ENCODE results near the gene DNASE1L1.

The DNASE1L1 gene

DNA sequence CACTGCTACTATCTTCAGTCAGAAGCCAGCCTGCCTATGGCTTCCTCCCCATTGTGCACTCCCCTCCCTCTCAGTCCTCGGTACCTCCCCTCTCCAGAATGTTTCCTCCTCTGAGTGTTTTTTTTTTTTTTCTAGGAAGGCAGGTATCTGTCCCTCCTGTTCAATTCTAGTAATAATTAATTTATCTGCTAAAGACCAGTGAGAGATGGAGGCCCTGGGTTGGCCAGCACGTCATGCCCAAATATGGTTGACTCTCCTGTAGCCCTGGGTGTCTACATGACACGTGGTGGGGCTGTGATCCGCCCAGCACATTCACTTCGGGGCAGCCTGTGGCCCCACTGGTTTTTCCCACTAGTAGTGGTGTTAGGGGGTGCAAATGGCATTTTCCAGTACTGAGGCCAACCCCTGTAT, 36.4 kb downstream of the DNASE1L1 start (continued):
- TF ChIP-seq ZNF114 (tag by site-specific recombination; IDR thresholded peaks at IDR 0.05) (no peak), ZNF426 (tag by site-specific recombination; IDR thresholded peaks at IDR 0.05) (no peak), ZNF10 (tag by site-specific recombination; IDR thresholded peaks at IDR 0.05) (no peak), HOXC10 (CRISPR knock-in tag; IDR thresholded peaks at IDR 0.05) (no peak), ZNF16 (tag by site-specific recombination; IDR thresholded peaks at IDR 0.05; ENCODE audit: low read depth) (no peak), GFI1B (tag by site-specific recombination; IDR thresholded peaks at IDR 0.05) (no peak), PRDM1 (tag by site-specific recombination; IDR thresholded peaks at IDR 0.05) (no peak), ZNF596 (tag by site-specific recombination; IDR thresholded peaks at IDR 0.05) (no peak), OSR2 (tag by site-specific recombination; IDR thresholded peaks at IDR 0.05) (peak; percentile 34; the same call in 1 of the 2 replicates), ZNF138 (tag by site-specific recombination; IDR thresholded peaks at IDR 0.05; ENCODE audit: borderline replicate concordance) (no peak), ZIC2 (tag by site-specific recombination; IDR thresholded peaks at IDR 0.05) (no peak), WT1 (tag by site-specific recombination; IDR thresholded peaks at IDR 0.05) (peak; percentile 72), ZNF350 (tag by site-specific recombination; IDR thresholded peaks at IDR 0.05) (no peak)
- TF ChIP-seq, protein P1, sequence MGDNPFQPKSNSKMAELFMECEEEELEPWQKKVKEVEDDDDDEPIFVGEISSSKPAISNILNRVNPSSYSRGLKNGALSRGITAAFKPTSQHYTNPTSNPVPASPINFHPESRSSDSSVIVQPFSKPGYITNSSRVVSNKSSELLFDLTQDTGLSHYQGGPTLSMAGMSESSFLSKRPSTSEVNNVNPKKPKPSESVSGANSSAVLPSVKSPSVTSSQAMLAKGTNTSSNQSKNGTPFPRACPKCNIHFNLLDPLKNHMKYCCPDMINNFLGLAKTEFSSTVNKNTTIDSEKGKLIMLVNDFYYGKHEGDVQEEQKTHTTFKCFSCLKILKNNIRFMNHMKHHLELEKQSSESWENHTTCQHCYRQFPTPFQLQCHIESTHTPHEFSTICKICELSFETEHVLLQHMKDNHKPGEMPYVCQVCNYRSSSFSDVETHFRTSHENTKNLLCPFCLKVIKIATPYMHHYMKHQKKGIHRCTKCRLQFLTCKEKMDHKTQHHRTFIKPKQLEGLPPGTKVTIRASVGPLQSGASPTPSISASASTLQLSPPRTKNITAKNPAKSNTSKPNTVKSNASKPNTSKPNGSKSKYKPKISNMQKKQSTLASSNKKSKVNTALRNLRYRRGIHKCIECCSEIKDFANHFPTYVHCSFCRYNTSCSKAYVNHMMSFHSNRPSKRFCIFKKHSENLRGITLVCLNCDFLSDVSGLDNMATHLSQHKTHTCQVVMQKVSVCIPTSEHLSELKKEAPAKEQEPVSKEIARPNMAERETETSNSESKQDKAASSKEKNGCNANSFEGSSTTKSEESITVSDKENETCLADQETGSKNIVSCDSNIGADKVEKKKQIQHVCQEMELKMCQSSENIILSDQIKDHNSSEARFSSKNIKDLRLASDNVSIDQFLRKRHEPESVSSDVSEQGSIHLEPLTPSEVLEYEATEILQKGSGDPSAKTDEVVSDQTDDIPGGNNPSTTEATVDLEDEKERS (tag by site-specific recombination; IDR thresholded peaks at IDR 0.05) = no peak
- TF ChIP-seq, protein P2, sequence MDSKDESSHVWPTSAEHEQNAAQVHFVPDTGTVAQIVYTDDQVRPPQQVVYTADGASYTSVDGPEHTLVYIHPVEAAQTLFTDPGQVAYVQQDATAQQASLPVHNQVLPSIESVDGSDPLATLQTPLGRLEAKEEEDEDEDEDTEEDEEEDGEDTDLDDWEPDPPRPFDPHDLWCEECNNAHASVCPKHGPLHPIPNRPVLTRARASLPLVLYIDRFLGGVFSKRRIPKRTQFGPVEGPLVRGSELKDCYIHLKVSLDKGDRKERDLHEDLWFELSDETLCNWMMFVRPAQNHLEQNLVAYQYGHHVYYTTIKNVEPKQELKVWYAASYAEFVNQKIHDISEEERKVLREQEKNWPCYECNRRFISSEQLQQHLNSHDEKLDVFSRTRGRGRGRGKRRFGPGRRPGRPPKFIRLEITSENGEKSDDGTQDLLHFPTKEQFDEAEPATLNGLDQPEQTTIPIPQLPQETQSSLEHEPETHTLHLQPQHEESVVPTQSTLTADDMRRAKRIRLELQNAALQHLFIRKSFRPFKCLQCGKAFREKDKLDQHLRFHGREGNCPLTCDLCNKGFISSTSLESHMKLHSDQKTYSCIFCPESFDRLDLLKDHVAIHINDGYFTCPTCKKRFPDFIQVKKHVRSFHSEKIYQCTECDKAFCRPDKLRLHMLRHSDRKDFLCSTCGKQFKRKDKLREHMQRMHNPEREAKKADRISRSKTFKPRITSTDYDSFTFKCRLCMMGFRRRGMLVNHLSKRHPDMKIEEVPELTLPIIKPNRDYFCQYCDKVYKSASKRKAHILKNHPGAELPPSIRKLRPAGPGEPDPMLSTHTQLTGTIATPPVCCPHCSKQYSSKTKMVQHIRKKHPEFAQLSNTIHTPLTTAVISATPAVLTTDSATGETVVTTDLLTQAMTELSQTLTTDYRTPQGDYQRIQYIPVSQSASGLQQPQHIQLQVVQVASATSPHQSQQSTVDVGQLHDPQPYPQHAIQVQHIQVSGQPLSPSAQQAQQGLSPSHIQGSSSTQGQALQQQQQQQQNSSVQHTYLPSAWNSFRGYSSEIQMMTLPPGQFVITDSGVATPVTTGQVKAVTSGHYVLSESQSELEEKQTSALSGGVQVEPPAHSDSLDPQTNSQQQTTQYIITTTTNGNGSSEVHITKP (tag by site-specific recombination; IDR thresholded peaks at IDR 0.05) = peak; percentile 30; the same call in 1 of the 2 replicates
- TF ChIP-seq, protein P3, sequence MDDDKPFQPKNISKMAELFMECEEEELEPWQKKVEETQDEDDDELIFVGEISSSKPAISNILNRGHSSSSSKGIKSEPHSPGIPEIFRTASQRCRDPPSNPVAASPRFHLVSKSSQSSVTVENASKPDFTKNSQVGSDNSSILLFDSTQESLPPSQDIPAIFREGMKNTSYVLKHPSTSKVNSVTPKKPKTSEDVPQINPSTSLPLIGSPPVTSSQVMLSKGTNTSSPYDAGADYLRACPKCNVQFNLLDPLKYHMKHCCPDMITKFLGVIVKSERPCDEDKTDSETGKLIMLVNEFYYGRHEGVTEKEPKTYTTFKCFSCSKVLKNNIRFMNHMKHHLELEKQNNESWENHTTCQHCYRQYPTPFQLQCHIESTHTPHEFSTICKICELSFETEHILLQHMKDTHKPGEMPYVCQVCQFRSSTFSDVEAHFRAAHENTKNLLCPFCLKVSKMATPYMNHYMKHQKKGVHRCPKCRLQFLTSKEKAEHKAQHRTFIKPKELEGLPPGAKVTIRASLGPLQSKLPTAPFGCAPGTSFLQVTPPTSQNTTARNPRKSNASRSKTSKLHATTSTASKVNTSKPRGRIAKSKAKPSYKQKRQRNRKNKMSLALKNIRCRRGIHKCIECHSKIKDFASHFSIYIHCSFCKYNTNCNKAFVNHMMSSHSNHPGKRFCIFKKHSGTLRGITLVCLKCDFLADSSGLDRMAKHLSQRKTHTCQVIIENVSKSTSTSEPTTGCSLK (tag by site-specific recombination; IDR thresholded peaks at IDR 0.05) = no peak
- TF ChIP-seq, protein P4, sequence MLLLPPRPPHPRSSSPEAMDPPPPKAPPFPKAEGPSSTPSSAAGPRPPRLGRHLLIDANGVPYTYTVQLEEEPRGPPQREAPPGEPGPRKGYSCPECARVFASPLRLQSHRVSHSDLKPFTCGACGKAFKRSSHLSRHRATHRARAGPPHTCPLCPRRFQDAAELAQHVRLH (tag by site-specific recombination; IDR thresholded peaks at IDR 0.05) = no peak
- TF ChIP-seq, protein P5, sequence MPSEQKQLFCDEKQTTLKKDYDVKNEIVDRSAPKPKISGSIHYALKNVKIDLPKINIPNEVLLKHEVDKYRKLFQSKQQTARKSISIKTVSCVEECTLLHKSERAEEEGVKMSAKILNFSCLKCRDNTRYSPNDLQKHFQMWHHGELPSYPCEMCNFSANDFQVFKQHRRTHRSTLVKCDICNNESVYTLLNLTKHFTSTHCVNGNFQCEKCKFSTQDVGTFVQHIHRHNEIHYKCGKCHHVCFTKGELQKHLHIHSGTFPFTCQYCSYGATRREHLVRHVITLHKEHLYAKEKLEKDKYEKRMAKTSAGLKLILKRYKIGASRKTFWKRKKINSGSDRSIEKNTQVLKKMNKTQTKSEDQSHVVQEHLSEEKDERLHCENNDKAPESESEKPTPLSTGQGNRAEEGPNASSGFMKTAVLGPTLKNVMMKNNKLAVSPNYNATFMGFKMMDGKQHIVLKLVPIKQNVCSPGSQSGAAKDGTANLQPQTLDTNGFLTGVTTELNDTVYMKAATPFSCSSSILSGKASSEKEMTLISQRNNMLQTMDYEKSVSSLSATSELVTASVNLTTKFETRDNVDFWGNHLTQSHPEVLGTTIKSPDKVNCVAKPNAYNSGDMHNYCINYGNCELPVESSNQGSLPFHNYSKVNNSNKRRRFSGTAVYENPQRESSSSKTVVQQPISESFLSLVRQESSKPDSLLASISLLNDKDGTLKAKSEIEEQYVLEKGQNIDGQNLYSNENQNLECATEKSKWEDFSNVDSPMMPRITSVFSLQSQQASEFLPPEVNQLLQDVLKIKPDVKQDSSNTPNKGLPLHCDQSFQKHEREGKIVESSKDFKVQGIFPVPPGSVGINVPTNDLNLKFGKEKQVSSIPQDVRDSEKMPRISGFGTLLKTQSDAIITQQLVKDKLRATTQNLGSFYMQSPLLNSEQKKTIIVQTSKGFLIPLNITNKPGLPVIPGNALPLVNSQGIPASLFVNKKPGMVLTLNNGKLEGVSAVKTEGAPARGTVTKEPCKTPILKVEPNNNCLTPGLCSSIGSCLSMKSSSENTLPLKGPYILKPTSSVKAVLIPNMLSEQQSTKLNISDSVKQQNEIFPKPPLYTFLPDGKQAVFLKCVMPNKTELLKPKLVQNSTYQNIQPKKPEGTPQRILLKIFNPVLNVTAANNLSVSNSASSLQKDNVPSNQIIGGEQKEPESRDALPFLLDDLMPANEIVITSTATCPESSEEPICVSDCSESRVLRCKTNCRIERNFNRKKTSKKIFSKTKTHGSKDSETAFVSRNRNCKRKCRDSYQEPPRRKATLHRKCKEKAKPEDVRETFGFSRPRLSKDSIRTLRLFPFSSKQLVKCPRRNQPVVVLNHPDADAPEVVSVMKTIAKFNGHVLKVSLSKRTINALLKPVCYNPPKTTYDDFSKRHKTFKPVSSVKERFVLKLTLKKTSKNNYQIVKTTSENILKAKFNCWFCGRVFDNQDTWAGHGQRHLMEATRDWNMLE (tag by site-specific recombination; conservative IDR thresholded peaks at IDR 0.05; ENCODE audit: low read depth) = no peak
- TF ChIP-seq, protein P6, sequence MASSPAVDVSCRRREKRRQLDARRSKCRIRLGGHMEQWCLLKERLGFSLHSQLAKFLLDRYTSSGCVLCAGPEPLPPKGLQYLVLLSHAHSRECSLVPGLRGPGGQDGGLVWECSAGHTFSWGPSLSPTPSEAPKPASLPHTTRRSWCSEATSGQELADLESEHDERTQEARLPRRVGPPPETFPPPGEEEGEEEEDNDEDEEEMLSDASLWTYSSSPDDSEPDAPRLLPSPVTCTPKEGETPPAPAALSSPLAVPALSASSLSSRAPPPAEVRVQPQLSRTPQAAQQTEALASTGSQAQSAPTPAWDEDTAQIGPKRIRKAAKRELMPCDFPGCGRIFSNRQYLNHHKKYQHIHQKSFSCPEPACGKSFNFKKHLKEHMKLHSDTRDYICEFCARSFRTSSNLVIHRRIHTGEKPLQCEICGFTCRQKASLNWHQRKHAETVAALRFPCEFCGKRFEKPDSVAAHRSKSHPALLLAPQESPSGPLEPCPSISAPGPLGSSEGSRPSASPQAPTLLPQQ (tag by site-specific recombination; IDR thresholded peaks at IDR 0.05) = no peak

Measured in HEK293 (cell line).